ENCODE measurements around the gene PPP1R3G.

The PPP1R3G gene

GRCh38 chr6:5081182-5081581 lies 4.0 kb upstream of the PPP1R3G start:
- DNase-seq (ENCODE audit: extremely low read depth, insufficient read length) = no peak
- no peaks in the 10 kb centered on the region; the same call in 1 of the 2 replicates for H3K27me3 ChIP-seq (replicated peaks; ENCODE audit: control insufficient read depth, insufficient read depth, low read length)
- no peak for TF ChIP-seq CTCF (IDR thresholded peaks at IDR 0.05; ENCODE audit: insufficient read depth, low read length, poor library complexity, severe bottlenecking)
- no peaks in the 10 kb centered on the region for H3K36me3 ChIP-seq (ENCODE audit: control insufficient read depth, insufficient read depth, low read length)
- H3K4me3 ChIP-seq (replicated peaks; ENCODE audit: low read depth, low read length) = no peak overlapping the region

GRCh38 chr6:5081955-5082354 lies 3.2 kb upstream of the PPP1R3G start:
- peaks cover 2% of the 10 kb centered on the region; the same call in 1 of the 2 replicates for H3K27me3 ChIP-seq (replicated peaks; ENCODE audit: control insufficient read depth, insufficient read depth, low read length)
- no peak for DNase-seq (ENCODE audit: extremely low read depth, insufficient read length)
- no peaks in the 10 kb centered on the region for H3K36me3 ChIP-seq (ENCODE audit: control insufficient read depth, insufficient read depth, low read length)
- H3K4me3 ChIP-seq (replicated peaks; ENCODE audit: low read depth, low read length) = no peak overlapping the region
- no peak for TF ChIP-seq CTCF (IDR thresholded peaks at IDR 0.05; ENCODE audit: insufficient read depth, low read length, poor library complexity, severe bottlenecking)

- peaks cover 2% of the 10 kb centered on the region; the same call in 1 of the 2 replicates for H3K27me3 ChIP-seq (replicated peaks; ENCODE audit: control insufficient read depth, insufficient read depth, low read length)
- no peak for DNase-seq (ENCODE audit: extremely low read depth, insufficient read length)
- H3K4me3 ChIP-seq (replicated peaks; ENCODE audit: low read depth, low read length) = no peak overlapping the region
- H3K36me3 ChIP-seq (ENCODE audit: control insufficient read depth, insufficient read depth, low read length) = no peaks in the 10 kb centered on the region
- TF ChIP-seq CTCF (IDR thresholded peaks at IDR 0.05; ENCODE audit: insufficient read depth, low read length, poor library complexity, severe bottlenecking) = no peak
These were observed 2.4 kb upstream of the PPP1R3G start for GRCh38 chr6:5082487-5083306.

GRCh38 chr6:5083307-5083583 lies 1.9 kb upstream of the PPP1R3G start:
- Histone ChIP-seq H3K4me3 (replicated peaks; ENCODE audit: low read depth, low read length) (no peak overlapping the region), H3K27me3 (replicated peaks; ENCODE audit: control insufficient read depth, insufficient read depth, low read length) (peaks cover 2% of the 10 kb centered on the region; the same call in 1 of the 2 replicates), H3K36me3 (ENCODE audit: control insufficient read depth, insufficient read depth, low read length) (no peaks in the 10 kb centered on the region)
- TF ChIP-seq CTCF (IDR thresholded peaks at IDR 0.05; ENCODE audit: insufficient read depth, low read length, poor library complexity, severe bottlenecking) = no peak
- DNase-seq (ENCODE audit: extremely low read depth, insufficient read length) = no peak

GRCh38 chr6:5083813-5084359 lies 1.3 kb upstream of the PPP1R3G start:
- peak overlapping the region; percentile 66 for H3K4me3 ChIP-seq (replicated peaks; ENCODE audit: low read depth, low read length)
- DNase-seq (ENCODE audit: extremely low read depth, insufficient read length) = no peak
- no peak for TF ChIP-seq CTCF (IDR thresholded peaks at IDR 0.05; ENCODE audit: insufficient read depth, low read length, poor library complexity, severe bottlenecking)
- H3K27me3 ChIP-seq (replicated peaks; ENCODE audit: control insufficient read depth, insufficient read depth, low read length) = peaks cover 2% of the 10 kb centered on the region; the same call in 1 of the 2 replicates
- no peaks in the 10 kb centered on the region for H3K36me3 ChIP-seq (ENCODE audit: control insufficient read depth, insufficient read depth, low read length)

Measured in GM06990 (cell line).